ENCODE results near the gene CD36. TPM values are rescaled to one million over a fixed set of nuclear protein-coding genes. Genes with fewer than 3 reads are reported as not detected.

Gene CD36
- total RNA-seq, 1 experiment from 2014 or later = 0.46 TPM

DNA sequence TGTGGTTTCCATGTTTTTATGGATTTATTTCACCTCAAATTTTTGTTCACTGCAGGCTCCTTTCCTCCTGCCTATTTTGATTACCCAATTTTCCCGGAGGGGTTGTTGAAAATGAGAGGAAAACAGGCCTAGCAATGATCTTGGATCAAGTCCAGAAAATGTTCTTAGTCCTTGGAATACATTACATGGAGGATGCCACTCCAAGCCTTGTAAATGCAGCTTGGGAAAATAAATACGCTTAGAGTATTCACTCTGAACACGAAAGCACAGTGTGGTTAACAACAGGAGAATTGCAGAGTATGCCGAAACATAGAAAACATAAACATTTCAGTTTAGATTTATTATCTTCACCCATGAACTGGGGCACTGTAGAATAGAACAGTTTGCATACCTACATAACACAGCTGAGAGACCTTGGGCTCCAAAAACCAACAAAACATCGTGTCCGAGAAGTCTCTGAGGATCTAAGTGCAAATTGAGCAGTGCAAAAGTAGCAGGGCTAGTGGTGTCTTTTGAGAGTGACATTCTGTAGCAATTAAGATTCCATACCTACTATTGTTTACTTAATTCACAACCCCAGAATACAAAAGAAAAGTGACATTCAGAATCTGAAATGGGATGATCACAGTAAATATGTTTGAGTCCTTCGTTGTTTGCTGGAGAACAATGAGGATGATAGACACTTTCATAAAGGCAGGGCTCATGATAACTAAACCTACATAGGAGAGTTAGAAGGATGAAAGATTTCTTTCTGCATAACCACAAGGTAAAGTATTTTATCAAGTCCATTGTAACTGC, 7.6 kb upstream of the CD36 start:
- no peaks in the 10 kb centered on the region for H3K9me3 ChIP-seq (ENCODE audit: control insufficient read depth, insufficient read depth, low read depth, low read length)
- no peaks in the 10 kb centered on the region; the same call in 1 of the 2 replicates for H3K4me1 ChIP-seq (ENCODE audit: control insufficient read depth, insufficient read depth, low read length)
- intact Hi-C loops (cut with micrococcal nuclease; ENCODE audit: unreplicated experiment) = no loop called here
- no peak for DNase-seq (ENCODE audit: low read depth, low spot score)
- CTCF ChIA-PET = no interaction called here
- POLR2A ChIA-PET = no interaction called here
- ATAC-seq = no peak
- no peak overlapping the region for H3K4me3 ChIP-seq (ENCODE audit: low read depth in 2 of 2, low read length in 2 of 2)
- no TSS peak for BruUV-seq (replicated peaks)
- TF ChIP-seq SIN3A (IDR thresholded peaks at IDR 0.05; ENCODE audit: borderline replicate concordance, insufficient read depth, low read depth, low read length) (no peak), TCF7L2 (IDR thresholded peaks at IDR 0.05; ENCODE audit: low read depth, low read length) (no peak), POLR2AphosphoS5 (IDR thresholded peaks at IDR 0.05; ENCODE audit: low read depth, low read length) (no peak)
- TF ChIP-seq, protein P1, sequence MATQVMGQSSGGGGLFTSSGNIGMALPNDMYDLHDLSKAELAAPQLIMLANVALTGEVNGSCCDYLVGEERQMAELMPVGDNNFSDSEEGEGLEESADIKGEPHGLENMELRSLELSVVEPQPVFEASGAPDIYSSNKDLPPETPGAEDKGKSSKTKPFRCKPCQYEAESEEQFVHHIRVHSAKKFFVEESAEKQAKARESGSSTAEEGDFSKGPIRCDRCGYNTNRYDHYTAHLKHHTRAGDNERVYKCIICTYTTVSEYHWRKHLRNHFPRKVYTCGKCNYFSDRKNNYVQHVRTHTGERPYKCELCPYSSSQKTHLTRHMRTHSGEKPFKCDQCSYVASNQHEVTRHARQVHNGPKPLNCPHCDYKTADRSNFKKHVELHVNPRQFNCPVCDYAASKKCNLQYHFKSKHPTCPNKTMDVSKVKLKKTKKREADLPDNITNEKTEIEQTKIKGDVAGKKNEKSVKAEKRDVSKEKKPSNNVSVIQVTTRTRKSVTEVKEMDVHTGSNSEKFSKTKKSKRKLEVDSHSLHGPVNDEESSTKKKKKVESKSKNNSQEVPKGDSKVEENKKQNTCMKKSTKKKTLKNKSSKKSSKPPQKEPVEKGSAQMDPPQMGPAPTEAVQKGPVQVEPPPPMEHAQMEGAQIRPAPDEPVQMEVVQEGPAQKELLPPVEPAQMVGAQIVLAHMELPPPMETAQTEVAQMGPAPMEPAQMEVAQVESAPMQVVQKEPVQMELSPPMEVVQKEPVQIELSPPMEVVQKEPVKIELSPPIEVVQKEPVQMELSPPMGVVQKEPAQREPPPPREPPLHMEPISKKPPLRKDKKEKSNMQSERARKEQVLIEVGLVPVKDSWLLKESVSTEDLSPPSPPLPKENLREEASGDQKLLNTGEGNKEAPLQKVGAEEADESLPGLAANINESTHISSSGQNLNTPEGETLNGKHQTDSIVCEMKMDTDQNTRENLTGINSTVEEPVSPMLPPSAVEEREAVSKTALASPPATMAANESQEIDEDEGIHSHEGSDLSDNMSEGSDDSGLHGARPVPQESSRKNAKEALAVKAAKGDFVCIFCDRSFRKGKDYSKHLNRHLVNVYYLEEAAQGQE (IDR thresholded peaks at IDR 0.05; ENCODE audit: insufficient read depth in 1 of 2, low read depth in 2 of 2, low read length in 1 of 2) = no peak
- TF ChIP-seq, protein P2, sequence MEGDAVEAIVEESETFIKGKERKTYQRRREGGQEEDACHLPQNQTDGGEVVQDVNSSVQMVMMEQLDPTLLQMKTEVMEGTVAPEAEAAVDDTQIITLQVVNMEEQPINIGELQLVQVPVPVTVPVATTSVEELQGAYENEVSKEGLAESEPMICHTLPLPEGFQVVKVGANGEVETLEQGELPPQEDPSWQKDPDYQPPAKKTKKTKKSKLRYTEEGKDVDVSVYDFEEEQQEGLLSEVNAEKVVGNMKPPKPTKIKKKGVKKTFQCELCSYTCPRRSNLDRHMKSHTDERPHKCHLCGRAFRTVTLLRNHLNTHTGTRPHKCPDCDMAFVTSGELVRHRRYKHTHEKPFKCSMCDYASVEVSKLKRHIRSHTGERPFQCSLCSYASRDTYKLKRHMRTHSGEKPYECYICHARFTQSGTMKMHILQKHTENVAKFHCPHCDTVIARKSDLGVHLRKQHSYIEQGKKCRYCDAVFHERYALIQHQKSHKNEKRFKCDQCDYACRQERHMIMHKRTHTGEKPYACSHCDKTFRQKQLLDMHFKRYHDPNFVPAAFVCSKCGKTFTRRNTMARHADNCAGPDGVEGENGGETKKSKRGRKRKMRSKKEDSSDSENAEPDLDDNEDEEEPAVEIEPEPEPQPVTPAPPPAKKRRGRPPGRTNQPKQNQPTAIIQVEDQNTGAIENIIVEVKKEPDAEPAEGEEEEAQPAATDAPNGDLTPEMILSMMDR (IDR thresholded peaks at IDR 0.05) = no peak
- in situ Hi-C loops (cut with HindIII; ENCODE audit: low pct_unique_long_range_greater_than_20kb, low sequenced_read_pairs) = no loop called here
- no peak overlapping the region for H3K27ac ChIP-seq (ENCODE audit: low read length)
- H3K27me3 ChIP-seq (ENCODE audit: control insufficient read depth, insufficient read depth, low read length) = peaks cover 3% of the 10 kb centered on the region; the same call in 1 of the 2 replicates
- H3K36me3 ChIP-seq (ENCODE audit: control insufficient read depth, insufficient read depth, low read length) = no peaks in the 10 kb centered on the region

DNA sequence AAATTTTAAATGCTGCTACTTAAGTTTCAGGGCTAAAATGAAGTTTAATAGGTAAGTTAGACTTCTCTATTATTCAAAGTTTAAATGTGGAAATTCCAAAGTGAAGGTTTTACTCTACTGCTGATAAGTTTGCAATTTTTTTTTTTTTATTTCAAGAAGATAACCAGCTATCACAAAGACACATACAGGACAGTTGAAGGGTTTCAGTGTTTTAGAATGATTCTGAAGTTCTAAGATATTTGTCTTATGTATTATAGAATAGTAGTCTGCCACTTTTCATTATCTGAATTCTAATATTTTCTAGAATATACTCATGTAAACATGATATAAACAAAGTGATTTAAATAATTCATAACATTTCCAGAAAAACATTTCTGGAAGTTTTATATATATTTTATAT, 7.0 kb upstream of the CD36 start:
- no peak for TF ChIP-seq SIN3A (IDR thresholded peaks at IDR 0.05; ENCODE audit: borderline replicate concordance, insufficient read depth, low read depth, low read length)
- no peak for TF ChIP-seq POLR2AphosphoS5 (IDR thresholded peaks at IDR 0.05; ENCODE audit: low read depth, low read length)
- TF ChIP-seq, protein P1 (IDR thresholded peaks at IDR 0.05; ENCODE audit: insufficient read depth in 1 of 2, low read depth in 2 of 2, low read length in 1 of 2) = no peak
- no peak for TF ChIP-seq TCF7L2 (IDR thresholded peaks at IDR 0.05; ENCODE audit: low read depth, low read length)
- TF ChIP-seq, protein P2 (IDR thresholded peaks at IDR 0.05) = no peak
- no peak for DNase-seq (ENCODE audit: low read depth, low spot score)
- intact Hi-C loops (cut with micrococcal nuclease; ENCODE audit: unreplicated experiment) = no loop called here
- BruUV-seq (replicated peaks) = no TSS peak
- Histone ChIP-seq H3K4me3 (ENCODE audit: low read depth in 2 of 2, low read length in 2 of 2) (no peak overlapping the region), H3K4me1 (ENCODE audit: control insufficient read depth, insufficient read depth, low read length) (no peaks in the 10 kb centered on the region; the same call in 1 of the 2 replicates), H3K27ac (ENCODE audit: low read length) (no peak overlapping the region), H3K9me3 (ENCODE audit: control insufficient read depth, insufficient read depth, low read depth, low read length) (no peaks in the 10 kb centered on the region), H3K27me3 (ENCODE audit: control insufficient read depth, insufficient read depth, low read length) (peaks cover 3% of the 10 kb centered on the region; the same call in 1 of the 2 replicates), H3K36me3 (ENCODE audit: control insufficient read depth, insufficient read depth, low read length) (no peaks in the 10 kb centered on the region)
- no peak for ATAC-seq
- ChIA-PET POLR2A (no interaction called here), CTCF (no interaction called here)
- in situ Hi-C loops (cut with HindIII; ENCODE audit: low pct_unique_long_range_greater_than_20kb, low sequenced_read_pairs) = no loop called here

Measured in Panc1 (cell line).